HG02973 (cell line): ENCODE results near the gene FAM117A.

Experiments used
- ATAC-seq: cut with Tn5 transposase; IDR thresholded peaks from one replicate; pipeline ENCODE4 v1.9.1; 2021; ENCODE audit warnings: moderate library complexity; ENCODE audit not compliant: unreplicated experiment

The FAM117A gene, protein sequence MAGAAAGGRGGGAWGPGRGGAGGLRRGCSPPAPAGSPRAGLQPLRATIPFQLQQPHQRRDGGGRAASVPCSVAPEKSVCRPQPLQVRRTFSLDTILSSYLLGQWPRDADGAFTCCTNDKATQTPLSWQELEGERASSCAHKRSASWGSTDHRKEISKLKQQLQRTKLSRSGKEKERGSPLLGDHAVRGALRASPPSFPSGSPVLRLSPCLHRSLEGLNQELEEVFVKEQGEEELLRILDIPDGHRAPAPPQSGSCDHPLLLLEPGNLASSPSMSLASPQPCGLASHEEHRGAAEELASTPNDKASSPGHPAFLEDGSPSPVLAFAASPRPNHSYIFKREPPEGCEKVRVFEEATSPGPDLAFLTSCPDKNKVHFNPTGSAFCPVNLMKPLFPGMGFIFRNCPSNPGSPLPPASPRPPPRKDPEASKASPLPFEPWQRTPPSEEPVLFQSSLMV

DNA sequence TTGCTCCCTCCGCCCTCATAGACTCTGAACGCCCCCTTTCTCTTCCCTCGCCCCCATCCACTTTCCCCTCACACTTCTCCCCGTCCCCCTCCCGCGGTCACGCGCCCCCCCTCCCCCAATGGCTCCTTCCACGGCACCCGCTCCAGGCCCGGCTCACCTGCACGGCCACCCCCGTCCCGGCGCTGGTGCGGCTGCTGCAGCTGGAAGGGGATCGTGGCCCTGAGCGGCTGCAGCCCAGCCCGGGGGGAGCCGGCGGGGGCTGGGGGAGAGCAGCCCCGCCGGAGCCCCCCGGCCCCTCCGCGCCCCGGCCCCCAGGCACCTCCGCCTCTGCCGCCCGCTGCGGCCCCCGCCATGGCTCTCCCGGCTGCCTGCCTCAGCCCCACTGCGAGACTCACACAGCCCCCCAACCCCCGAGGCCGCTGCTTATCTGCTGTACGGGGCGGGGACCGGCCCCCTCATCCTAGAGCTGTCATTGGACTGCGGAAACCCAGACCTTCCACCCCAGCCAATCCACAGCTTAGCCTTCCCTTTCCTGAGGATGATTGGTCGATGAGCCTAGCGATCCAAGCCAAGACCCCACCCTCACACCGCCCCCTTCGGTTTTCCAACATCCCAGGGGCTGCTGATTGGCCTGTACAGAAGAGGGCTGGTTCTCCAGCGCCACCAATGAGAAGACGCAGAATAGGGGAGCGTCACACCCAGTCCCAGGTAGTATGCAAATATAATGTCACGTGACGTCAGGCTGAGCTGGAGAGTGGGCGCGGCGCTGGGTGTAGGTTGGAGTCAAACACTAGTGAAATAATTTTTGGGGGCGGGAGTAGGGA lies at the start of gene FAM117A:
TSS of gene FAM117A (minus strand) at position 397 of the 824 bp plus-strand sequence. CDS start at position 353, 44 bp downstream.
- peak; percentile 92 for ATAC-seq

- no peak for ATAC-seq
Observed at GRCh38 chr17:49809056-49809455, 45.1 kb upstream of the FAM117A start.

DNA sequence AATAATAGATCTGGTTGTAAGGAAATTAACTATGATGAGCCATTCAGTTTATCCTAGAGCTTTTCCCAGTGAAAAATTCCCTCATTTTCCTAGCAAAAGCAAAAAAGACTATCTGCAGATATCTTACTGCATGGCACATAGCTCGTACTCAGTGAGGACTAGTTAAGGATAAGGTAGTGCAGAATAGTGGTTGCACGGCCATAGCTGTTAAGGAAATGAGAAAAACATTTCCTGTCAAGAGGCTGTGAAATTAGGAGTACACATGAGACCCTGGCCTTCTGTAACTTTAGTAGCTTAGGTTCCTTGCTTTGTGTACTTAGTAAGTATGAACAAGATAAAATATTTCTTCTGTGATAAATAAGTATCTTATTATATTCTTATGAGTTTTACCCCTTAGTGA lies 34.8 kb upstream of the FAM117A start:
- ATAC-seq, result no peak

GRCh38 chr17:49798182-49798581 lies 34.3 kb upstream of the FAM117A start:
- no peak for ATAC-seq

DNA sequence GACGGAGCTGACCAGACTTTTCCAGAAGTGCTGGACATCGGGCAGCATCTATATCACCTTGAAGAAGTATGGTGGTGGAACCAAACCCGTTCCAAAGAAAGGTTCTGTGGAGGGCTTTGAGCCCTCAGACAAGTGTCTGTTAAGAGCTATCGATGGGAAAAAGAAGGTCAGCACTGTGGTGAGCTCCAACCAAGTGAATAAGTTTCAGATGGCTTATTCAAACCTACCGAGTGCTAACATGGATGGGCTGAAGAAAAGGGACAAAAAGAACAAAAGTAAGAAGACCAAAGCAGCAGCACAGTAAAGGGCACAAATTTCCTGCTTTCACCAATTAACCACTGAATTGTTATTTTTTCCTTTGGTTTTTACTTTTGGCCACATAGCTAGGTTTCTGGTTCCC lies 31.4 kb upstream of the FAM117A start:
- ATAC-seq, result no peak

DNA sequence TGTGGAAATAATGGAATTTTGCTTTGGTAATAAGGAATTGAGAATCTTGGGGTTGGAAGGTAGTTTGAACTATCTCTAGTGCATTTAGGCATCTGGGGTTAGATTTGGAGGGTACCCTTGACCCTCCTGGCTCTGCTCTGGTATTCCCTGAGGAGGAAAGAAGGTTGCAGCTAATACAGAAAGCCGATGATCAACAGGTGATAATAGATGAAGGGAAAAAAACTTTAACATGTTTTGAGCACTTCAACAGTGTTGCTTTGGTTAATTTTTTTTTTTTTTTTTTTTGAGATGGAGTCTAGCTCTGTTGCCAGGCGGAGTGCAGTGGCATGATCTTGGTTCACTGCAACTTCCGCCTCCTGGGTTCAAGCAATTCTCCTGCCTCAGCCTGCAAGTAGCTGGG lies 29.4 kb upstream of the FAM117A start:
- no peak for ATAC-seq

DNA sequence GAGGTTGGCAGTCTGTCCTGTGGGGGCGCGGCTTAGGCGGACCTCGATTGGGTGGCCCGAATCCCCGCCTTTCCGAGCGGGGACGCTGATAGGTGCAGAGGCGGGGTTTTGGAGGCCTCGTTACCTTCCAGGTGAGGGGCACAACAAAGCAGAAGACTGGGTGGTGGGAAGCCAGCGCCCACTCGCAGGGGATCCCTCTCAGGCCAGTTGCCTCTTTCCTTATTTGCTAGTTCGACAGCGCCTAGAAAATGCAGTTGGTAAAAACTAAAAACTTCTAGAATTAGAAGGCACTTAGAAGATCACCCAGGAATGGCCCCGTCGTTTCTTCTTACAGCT lies 25.3 kb upstream of the FAM117A start:
- ATAC-seq, result no peak

DNA sequence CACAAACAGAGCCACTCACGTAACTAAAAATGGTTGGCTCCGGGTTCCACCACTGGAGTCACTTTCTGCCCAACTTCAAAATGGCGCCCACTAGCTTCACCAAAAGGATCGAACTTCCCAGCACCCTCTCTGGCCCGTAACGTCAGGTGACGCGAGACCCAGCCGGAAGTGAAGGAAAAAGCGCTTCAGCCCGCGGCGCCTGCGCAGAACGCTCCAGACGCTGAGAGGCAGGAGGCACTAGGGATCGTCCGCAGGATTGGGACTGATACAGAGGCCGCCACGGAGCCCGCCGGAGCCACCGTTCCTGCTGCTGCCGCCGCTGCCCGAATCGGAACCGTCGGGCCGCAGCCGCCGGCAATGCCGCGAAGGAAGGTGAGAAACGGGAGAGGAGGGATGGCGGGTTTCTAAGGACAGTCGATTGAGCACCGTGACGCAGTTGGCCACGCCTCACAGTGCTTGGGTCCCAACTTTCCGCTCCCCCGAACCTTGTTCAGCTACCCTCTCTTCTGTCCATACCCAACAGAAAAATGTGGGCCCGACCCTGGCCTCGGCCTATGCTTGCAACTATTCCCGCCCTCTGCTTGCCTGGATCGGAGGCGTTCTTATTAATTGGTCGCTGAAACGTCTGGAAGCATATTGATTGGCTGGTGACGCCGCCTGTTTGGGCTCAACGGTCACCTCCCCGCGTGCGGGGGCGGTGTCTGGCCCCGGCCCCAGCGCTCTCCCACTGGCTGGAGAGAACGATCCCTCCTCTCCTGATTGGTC lies 24.7 kb upstream of the FAM117A start, which contains the start of gene KAT7:
TSS of gene KAT7 (plus strand) at position 204 of the 765 bp plus-strand sequence. CDS start at position 358, 154 bp downstream.
- ATAC-seq, result peak; percentile 82

- no peak for ATAC-seq
Observed at GRCh38 chr17:49787884-49788477, 24.1 kb upstream of the FAM117A start.

GRCh38 chr17:49784636-49785035 lies 20.7 kb upstream of the FAM117A start:
- no peak for ATAC-seq

DNA sequence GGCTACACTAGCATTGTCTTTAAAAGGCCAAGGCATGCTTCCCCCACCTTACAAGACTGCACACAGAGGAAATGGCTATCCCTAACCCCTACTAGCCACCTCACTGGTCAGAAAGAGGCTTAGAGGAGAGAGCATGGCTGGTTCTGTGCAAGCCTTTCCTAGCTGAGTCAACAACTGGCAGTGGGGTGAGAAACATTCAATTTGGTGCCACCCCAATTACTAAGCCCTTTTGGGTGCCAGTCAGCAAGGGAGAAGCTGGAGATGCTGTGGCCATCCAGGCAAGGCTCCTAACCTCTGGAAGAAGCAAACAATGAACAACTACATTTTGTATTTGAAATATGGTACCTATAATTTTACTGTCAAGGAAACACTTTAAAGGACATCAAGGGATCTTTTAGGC lies 19.9 kb upstream of the FAM117A start:
- ATAC-seq, result no peak

DNA sequence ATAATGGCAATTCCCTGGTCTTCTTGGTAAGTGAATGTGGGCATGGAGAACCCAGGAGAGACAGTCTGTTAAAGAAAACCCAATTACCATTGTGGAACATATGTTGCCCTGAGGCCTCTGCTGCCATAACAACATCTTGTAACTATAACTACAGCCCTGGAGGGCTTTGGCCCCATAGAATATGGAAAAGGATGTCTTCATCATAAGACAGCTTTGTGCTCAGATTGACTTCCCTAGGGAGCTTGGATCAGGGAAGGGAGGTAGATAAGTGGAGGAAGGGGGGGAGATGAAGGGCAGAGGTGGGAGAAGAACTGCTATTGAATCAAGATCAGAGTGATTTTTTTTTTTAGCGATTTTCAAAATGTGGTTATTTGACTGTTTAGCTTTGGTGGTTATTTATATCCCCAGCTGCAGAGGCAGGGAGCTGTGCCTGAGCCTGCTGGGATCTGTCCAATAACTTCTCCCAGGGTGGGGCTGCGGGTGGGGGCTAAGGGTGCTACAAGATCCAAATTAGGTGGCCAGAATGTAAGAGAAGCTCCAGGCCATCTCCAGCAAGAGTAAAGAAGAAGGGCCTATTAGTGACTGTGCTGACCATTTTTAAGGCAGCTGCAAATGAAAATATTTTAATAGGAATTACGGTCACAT lies 19.3 kb upstream of the FAM117A start:
- ATAC-seq, result no peak

DNA sequence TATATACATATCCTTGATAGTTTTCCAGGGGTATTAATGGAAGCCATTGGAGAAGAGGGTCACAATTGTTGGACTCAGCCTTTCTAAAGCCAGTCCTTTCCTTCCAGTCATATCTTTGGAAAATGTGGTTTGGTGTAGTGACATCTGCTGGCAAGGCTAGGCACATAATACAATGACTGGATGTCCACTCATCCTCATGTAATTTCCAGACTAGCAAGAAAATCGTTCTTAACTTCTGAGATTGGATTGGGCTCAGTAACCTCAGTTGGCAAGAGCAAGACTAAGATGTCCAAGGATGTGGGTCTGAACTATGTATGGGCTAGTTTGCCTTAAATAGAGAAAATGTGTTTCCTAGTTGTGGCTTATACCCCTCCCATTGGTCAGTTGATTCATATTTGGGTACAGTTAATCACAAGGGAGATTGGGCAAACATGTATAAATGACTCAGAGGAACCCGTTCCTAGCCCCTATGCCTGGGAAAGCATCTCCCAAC lies 15.9 kb upstream of the FAM117A start:
- no peak for ATAC-seq

GRCh38 chr17:49779156-49779738 lies 15.3 kb upstream of the FAM117A start:
- ATAC-seq, result no peak

- no peak for ATAC-seq
Observed at GRCh38 chr17:49777563-49777962, 13.6 kb upstream of the FAM117A start.

DNA sequence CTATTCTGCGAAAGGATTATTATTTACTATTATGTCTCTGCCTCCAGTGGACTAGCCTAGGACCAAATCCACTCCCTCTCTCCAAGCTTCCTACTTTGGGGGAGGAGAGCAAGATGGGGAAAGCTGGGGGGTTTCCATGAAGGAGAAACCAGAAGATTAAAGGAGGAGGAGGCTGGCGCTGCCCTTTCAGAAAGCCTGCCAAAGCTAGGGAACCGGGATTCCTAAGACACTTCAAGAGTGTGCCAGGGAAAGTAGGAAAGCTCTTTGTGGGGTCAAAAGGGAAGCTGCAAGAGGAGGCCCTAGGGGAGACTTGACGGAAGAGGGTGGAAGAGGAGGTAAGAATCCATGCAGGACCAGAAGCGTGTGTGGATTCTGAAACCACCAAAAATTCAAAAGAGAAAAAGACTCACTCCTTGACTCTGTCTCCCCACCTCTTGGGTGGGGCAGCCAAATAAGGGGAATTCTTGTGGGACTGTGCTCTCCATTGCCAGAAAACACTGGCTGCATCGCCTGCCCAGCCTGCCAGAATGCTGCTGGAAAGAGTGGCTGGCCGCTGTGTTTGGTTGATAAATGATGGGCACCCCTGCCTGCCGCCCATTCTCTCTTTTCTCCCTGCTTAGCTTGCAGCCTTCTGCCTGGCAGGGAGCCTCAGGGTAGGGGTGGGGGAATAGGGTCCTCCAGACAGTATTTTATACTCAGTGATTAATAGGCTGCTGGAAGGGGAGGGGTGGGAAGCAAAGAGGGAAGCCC lies 12.8 kb upstream of the FAM117A start:
- ATAC-seq, result no peak

DNA sequence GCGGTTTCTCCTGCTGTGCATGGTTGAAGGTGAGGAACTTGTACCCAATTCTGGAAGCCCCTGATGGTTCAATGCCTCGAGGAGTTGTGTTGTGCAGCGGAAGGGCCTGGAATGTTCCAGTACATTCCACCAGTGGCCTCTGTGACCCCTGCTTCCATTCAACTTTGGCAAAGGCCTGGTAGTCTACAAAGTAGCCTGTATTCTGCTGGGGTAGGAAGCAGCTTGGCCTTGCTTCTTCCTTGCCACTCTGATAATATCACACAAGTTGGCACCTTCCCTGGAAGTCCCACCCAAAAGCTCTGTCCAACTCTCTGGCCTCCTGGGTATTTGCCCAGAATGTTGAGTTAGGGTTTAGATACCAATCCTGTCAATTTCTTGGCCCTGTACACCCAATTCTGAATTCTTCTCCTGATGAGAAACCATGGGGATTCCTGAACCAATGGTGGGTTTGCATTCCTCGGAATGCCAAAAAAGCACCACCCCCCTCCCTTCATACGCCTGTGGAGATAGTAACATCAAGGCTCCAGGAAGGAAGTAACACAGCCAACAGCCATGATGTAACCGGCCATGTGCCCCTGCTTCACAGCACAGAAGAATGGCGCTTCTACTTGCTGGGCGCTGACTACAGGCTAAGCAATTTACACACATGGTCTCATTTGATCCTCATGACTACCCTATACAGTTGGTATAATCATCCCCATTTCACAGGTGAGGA lies 11.8 kb upstream of the FAM117A start:
- ATAC-seq, result no peak

GRCh38 chr17:49766918-49767530 lies 3.1 kb upstream of the FAM117A start:
- ATAC-seq, result no peak
